A673 (cell line): Measurements from ENCODE around the gene DLG2. TPM values are rescaled to one million over a fixed set of nuclear protein-coding genes. Genes with fewer than 3 reads are reported as not detected.

Source experiments
- BruUV-seq: library from RNA; stranded (reverse); fragments of 400-500 nt; replicated peaks from 2 replicates; lab custom pipeline; 2021; lab: Mats Ljungman, UMichigan
- CTCF ChIA-PET: fragments of 300-600 bp; sonication (Branson Sonifier 250); formaldehyde crosslinking; loops from one replicate; lab custom pipeline; 2022; ENCODE audit warnings: antibody characterized with exemption; lab: Charles Lee
- POLR2A ChIA-PET: fragments of 300-600 bp; sonication (Branson Sonifier 250); formaldehyde crosslinking; loops from one replicate; lab custom pipeline; 2022; ENCODE audit warnings: antibody characterized with exemption; ENCODE audit not compliant: low non-redundant PET; lab: Charles Lee
- DNase-seq: peaks from one replicate; pipeline ENCODE4 v3.0.0-alpha.2; 2015; ENCODE audit warnings: low spot score
- H3K27ac ChIP-seq: fragments of 200-600 bp; sonication (generic); 2 replicates; pipeline ENCODE4 v1.5.1; 2016; ENCODE audit warnings: mixed run types, low read depth, mild to moderate bottlenecking, mixed read lengths, antibody characterized with exemption, low read length; ENCODE audit not compliant: poor library complexity, severe bottlenecking
- H3K27me3 ChIP-seq: fragments of 200-600 bp; sonication (generic); replicated peaks from 2 replicates; pipeline ENCODE4 v1.6.1; 2017; ENCODE audit warnings: mixed run types, low read depth, mild to moderate bottlenecking, mixed read lengths, antibody characterized with exemption, low read length; ENCODE audit not compliant: insufficient read depth, poor library complexity
- H3K36me3 ChIP-seq: fragments of 200-600 bp; sonication (generic); 2 replicates; pipeline ENCODE4 v1.6.1; 2016; ENCODE audit warnings: mixed run types, mild to moderate bottlenecking, mixed read lengths, antibody characterized with exemption, low read length; ENCODE audit not compliant: insufficient read depth, poor library complexity, severe bottlenecking
- H3K4me1 ChIP-seq: fragments of 200-600 bp; sonication (generic); 2 replicates; pipeline ENCODE4 v1.6.1; 2017; ENCODE audit warnings: mixed run types, mild to moderate bottlenecking, mixed read lengths, antibody characterized with exemption, low read length; ENCODE audit not compliant: insufficient read depth, poor library complexity, severe bottlenecking
- H3K4me3 ChIP-seq: fragments of 200-600 bp; sonication (generic); 2 replicates; pipeline ENCODE4 v1.5.1; 2016; ENCODE audit warnings: low read depth, mixed run types, mild to moderate bottlenecking, mixed read lengths, low read length; ENCODE audit not compliant: poor library complexity, severe bottlenecking
- H3K9me3 ChIP-seq: fragments of 200-600 bp; sonication (generic); 2 replicates; pipeline ENCODE4 v1.6.1; 2016; ENCODE audit warnings: mixed run types, low read depth, mild to moderate bottlenecking, mixed read lengths, antibody characterized with exemption, low read length; ENCODE audit not compliant: poor library complexity, severe bottlenecking
- CTCF ChIP-seq: fragments of 300-800, 200-600 bp; sonication (generic); conservative IDR thresholded peaks from 2 replicates; pipeline ENCODE4 v1.5.1; 2017; ENCODE audit warnings: low read depth, mild to moderate bottlenecking, antibody characterized with exemption, low read length, moderate library complexity, mixed read lengths
- EZH2 ChIP-seq: fragments of 200-600 bp; sonication (generic); IDR thresholded peaks from 2 replicates; pipeline ENCODE4 v1.6.1; 2017; ENCODE audit warnings: borderline replicate concordance, low read depth, mild to moderate bottlenecking, mixed read lengths, antibody characterized with exemption, low read length; ENCODE audit not compliant: poor library complexity, severe bottlenecking
- intact Hi-C: fragments of 100-400 bp; cut with micrococcal nuclease; formaldehyde crosslinking; loops from one replicate; pipeline ENCODE4 v1.10.0; 2022; ENCODE audit not compliant: unreplicated experiment
- total RNA-seq: library from RNA; stranded (reverse); gene quantifications from 2 replicates; pipeline ENCODE4 v1.2.3, GENCODE V29; 2021

DLG2 gene
- total RNA-seq, 1 experiment from 2014 or later = 277 TPM

DNA sequence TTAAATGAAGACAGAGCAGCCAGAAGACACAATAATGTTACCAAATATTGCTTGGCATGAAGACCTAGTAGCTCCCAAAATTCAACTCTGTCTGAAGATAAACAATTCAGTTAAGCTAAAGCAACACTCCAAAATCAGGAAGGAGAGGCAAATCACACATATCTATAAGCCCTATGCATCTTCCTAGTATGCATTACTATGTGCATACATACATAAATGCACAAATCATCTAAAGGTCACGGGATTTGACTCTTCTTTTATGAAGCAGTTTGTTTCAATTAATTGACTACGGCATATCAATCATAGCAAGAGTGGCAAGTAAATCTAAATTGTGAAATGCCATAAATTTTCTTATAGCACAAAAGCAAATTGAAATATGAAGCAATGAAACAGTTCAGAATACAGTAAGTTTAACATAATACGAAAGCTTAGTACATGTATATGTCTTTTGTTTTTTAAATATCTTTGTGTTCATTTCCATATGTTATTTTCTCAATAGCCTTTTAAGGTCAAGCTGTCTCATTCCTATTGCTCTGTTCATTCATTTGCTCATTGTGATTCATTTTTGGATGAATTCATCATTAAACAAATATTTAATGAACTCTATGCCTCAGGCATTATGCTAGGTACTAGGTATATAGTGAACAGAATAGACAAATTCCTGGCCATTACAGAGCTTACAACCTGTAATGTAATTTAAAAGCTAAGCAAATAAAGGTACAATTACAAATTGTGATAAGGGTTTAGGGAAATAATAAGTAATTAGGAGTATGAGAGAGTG, 540.5 kb downstream of the DLG2 start:
- Histone ChIP-seq H3K9me3 (no peaks in the 10 kb centered on the region), H3K27me3 (no peaks in the 10 kb centered on the region), H3K4me3 (no peak overlapping the region), H3K4me1 (no peaks in the 10 kb centered on the region), H3K27ac (no peak overlapping the region), H3K36me3 (no peaks in the 10 kb centered on the region)
- POLR2A ChIA-PET = no interaction called here
- CTCF ChIA-PET = no interaction called here
- intact Hi-C loops = no loop called here
- TF ChIP-seq EZH2 (no peak), CTCF (no peak)
- BruUV-seq = no TSS peak
- no peak for DNase-seq

DNA sequence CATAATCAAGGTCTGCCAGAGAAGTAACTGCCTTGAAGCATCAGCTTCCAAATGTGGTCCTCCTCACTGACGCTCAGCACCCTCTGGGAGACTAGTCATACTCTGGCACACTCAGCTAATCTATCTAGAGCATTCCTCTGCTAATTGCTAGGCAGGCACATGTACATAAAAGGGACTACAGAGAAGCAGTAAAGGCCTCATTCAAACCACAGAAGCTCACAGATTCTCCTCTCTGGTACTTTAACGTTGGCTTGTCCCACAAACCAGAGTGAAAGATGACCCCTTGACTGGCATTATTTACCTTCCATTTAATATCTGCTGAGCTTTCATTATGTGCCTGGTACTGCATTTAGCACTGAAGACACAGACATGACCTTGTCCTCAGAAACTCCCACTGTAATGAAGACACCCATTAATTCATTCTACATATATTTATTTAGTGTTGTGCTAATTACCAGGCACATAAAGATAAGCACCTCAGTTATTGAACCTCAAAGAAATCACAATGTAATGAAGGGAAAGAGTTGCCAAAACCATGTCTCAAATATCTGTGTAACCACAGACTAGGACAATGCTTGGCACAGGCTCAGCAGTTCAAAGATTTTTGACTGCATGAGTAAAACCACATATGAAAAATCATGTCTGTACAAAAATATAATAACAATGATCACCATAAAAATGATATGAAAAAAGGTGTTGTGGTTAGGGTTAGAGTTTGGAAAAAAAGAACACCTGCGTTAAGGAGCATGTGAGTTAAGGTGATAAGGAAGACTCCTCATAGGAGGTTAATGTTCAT, 550.4 kb downstream of the DLG2 start:
- no TSS peak for BruUV-seq
- intact Hi-C loops = no loop called here
- H3K27me3 ChIP-seq = no peaks in the 10 kb centered on the region
- no peak overlapping the region for H3K4me3 ChIP-seq
- no peak for TF ChIP-seq EZH2
- no peak for TF ChIP-seq CTCF
- no peaks in the 10 kb centered on the region for H3K4me1 ChIP-seq
- no peaks in the 10 kb centered on the region for H3K9me3 ChIP-seq
- no peak overlapping the region for H3K27ac ChIP-seq
- no peak for DNase-seq
- no peaks in the 10 kb centered on the region for H3K36me3 ChIP-seq
- ChIA-PET CTCF (no interaction called here), POLR2A (no interaction called here)

DNA sequence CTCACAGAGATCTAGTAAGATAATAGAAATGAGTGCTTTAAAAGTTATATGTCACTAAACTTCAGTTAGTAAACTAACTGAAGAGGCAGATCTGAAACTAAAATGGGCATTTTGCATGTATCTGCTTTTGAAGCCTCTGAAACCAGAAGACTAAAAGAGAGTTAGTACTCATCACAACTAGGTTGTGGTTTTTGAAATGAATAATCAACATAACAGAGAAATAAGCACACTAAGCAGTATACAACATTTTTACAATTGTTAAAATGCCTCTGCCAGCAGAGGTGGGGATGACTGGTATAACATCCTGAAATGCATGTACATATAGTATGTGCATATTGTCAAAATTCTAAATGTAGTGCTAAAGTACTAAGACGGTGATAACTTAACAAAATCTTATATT, 564.5 kb downstream of the DLG2 start:
- POLR2A ChIA-PET = no interaction called here
- TF ChIP-seq CTCF = no peak
- TF ChIP-seq EZH2 = no peak
- CTCF ChIA-PET = no interaction called here
- Histone ChIP-seq H3K27me3 (no peaks in the 10 kb centered on the region), H3K27ac (no peak overlapping the region), H3K36me3 (no peaks in the 10 kb centered on the region), H3K4me3 (no peak overlapping the region), H3K9me3 (no peaks in the 10 kb centered on the region), H3K4me1 (no peaks in the 10 kb centered on the region)
- no peak for DNase-seq
- intact Hi-C loops = no loop called here
- no TSS peak for BruUV-seq
